ENCODE results near the gene VTN. TPM values are rescaled to one million over a fixed set of nuclear protein-coding genes. Genes with fewer than 3 reads are reported as not detected.

Gene VTN
- polyA plus RNA-seq, 1 donor from 2014 or later: 1.5 TPM

GRCh38 chr17:28404007-28404406, 33.9 kb upstream of the VTN start:
- Histone ChIP-seq H3K4me2 (ENCODE audit: low read length) (no peak overlapping the region), H3F3A (ENCODE audit: insufficient read depth, low read length, poor library complexity, severe bottlenecking) (peaks cover 4% of the 10 kb centered on the region), H4K20me1 (ENCODE audit: insufficient read depth) (no peaks in the 10 kb centered on the region), H3K4me3 (ENCODE audit: low read length) (no peak overlapping the region), H3K9ac (ENCODE audit: low read length) (no peak overlapping the region), H3K9me2 (ENCODE audit: insufficient read depth, low read length) (no peaks in the 10 kb centered on the region), H3K27me3 (ENCODE audit: insufficient read depth, low read depth, low read length) (no peaks in the 10 kb centered on the region), H3K36me3 (ENCODE audit: insufficient read depth, low read length) (no peaks in the 10 kb centered on the region), H2AFZ (ENCODE audit: low read depth, low read length) (no peak overlapping the region), H3K27ac (ENCODE audit: low read length) (no peak overlapping the region), H3K79me2 (replicated peaks; ENCODE audit: insufficient read depth, low read length) (no peaks in the 10 kb centered on the region), H3K9me3 (ENCODE audit: low read length) (no peaks in the 10 kb centered on the region)
- TF ChIP-seq EZH2 (IDR thresholded peaks at IDR 0.05; ENCODE audit: borderline replicate concordance, insufficient read depth, low read length, poor library complexity, severe bottlenecking) (no peak), TAF1 (IDR thresholded peaks at IDR 0.05; ENCODE audit: low read depth) (no peak), EP300 (conservative IDR thresholded peaks at IDR 0.05; ENCODE audit: poor library complexity, severe bottlenecking) (no peak), MXI1 (conservative IDR thresholded peaks at IDR 0.05; ENCODE audit: poor library complexity, severe bottlenecking) (no peak), POLR2AphosphoS5 (IDR thresholded peaks at IDR 0.05) (no peak), SMC3 (conservative IDR thresholded peaks at IDR 0.05; ENCODE audit: poor library complexity) (no peak), RAD21 (conservative IDR thresholded peaks at IDR 0.05) (no peak), REST (IDR thresholded peaks at IDR 0.05; ENCODE audit: borderline replicate concordance) (no peak), CTCF (IDR thresholded peaks at IDR 0.05; ENCODE audit: poor library complexity, severe bottlenecking) (no peak)

GRCh38 chr17:28402844-28403243, 32.7 kb upstream of the VTN start:
- H3K79me2 ChIP-seq (replicated peaks; ENCODE audit: insufficient read depth, low read length): no peaks in the 10 kb centered on the region
- no peaks in the 10 kb centered on the region for H3K9me2 ChIP-seq (ENCODE audit: insufficient read depth, low read length)
- no peaks in the 10 kb centered on the region for H3K36me3 ChIP-seq (ENCODE audit: insufficient read depth, low read length)
- H3K4me2 ChIP-seq (ENCODE audit: low read length): no peak overlapping the region
- peaks cover 4% of the 10 kb centered on the region for H3F3A ChIP-seq (ENCODE audit: insufficient read depth, low read length, poor library complexity, severe bottlenecking)
- no peak overlapping the region for H3K4me3 ChIP-seq (ENCODE audit: low read length)
- H3K27ac ChIP-seq (ENCODE audit: low read length): no peak overlapping the region
- no peak overlapping the region for H3K9ac ChIP-seq (ENCODE audit: low read length)
- H2AFZ ChIP-seq (ENCODE audit: low read depth, low read length): no peak overlapping the region
- H3K27me3 ChIP-seq (ENCODE audit: insufficient read depth, low read depth, low read length): no peaks in the 10 kb centered on the region
- TF ChIP-seq EZH2 (IDR thresholded peaks at IDR 0.05; ENCODE audit: borderline replicate concordance, insufficient read depth, low read length, poor library complexity, severe bottlenecking): no peak
- TF ChIP-seq MXI1 (conservative IDR thresholded peaks at IDR 0.05; ENCODE audit: poor library complexity, severe bottlenecking): no peak
- TF ChIP-seq POLR2AphosphoS5 (IDR thresholded peaks at IDR 0.05): no peak
- TF ChIP-seq EP300 (conservative IDR thresholded peaks at IDR 0.05; ENCODE audit: poor library complexity, severe bottlenecking): no peak
- TF ChIP-seq RAD21 (conservative IDR thresholded peaks at IDR 0.05): no peak
- TF ChIP-seq SMC3 (conservative IDR thresholded peaks at IDR 0.05; ENCODE audit: poor library complexity): no peak
- no peak for TF ChIP-seq TAF1 (IDR thresholded peaks at IDR 0.05; ENCODE audit: low read depth)
- no peaks in the 10 kb centered on the region for H4K20me1 ChIP-seq (ENCODE audit: insufficient read depth)
- H3K9me3 ChIP-seq (ENCODE audit: low read length): no peaks in the 10 kb centered on the region
